GM12874 (cell line): ENCODE results near the gene CCDC82.

ENCODE experiments used
- TF ChIP-seq, protein P1 (sequence below): IDR thresholded peaks from 2 replicates; pipeline ENCODE4 v1.5.1; 2011; ENCODE audit warnings: low read depth, mild to moderate bottlenecking, control low read depth, low read length, moderate library complexity; ENCODE audit not compliant: insufficient read depth

The CCDC82 gene

DNA sequence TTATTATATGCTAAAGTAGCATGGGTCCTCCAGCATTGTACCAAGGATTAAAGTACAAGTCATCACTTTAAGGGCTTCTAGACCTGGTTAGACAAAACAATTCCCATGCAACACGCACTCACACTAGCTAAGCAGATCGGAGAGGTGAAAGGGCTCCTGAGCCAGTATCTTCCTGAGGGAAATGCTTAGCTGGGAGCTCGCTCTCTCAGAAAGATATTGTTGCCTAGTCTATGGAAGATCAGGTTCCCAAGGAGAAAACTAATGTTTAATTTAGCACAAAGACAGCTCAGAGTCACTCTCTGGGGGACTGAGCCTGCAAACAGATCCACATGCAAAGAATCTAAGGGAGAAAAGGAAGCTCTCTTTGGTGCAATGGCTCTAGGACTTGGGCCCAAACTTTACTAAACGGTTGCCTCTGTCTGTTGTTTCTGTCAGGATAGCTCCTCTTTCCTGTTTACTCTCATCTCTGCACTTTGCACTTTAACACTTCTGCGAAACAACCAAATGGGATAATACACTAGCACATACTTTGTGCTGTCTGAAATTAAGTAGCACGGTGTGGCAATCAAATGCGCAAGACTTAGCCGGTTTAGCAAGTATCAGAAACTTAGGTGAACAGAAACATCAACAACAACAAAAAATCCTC, 57.5 kb downstream of the CCDC82 start:
- TF ChIP-seq, protein P1, sequence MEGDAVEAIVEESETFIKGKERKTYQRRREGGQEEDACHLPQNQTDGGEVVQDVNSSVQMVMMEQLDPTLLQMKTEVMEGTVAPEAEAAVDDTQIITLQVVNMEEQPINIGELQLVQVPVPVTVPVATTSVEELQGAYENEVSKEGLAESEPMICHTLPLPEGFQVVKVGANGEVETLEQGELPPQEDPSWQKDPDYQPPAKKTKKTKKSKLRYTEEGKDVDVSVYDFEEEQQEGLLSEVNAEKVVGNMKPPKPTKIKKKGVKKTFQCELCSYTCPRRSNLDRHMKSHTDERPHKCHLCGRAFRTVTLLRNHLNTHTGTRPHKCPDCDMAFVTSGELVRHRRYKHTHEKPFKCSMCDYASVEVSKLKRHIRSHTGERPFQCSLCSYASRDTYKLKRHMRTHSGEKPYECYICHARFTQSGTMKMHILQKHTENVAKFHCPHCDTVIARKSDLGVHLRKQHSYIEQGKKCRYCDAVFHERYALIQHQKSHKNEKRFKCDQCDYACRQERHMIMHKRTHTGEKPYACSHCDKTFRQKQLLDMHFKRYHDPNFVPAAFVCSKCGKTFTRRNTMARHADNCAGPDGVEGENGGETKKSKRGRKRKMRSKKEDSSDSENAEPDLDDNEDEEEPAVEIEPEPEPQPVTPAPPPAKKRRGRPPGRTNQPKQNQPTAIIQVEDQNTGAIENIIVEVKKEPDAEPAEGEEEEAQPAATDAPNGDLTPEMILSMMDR = no peak

DNA sequence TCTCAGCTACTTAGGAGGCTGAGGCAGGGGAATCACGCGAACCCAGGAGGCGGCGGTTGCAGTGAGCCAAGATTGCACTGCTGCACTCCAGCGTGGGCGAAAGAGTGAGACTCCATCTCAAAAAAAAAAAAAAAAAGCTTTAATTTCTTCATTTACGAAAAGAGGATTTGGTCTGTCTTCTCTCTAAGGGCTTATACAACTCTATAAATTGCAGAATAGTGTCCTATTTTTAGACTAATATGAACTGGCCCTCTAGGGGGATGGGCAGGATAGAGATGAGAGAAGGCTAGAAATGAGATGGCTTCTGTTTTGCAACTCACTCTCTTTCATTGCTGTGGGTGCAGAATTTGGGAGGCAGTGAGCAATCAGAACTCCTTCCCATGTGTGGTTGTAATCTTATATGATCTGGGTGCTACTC, 58.0 kb downstream of the CCDC82 start:
- TF ChIP-seq, protein P1 = no peak

DNA sequence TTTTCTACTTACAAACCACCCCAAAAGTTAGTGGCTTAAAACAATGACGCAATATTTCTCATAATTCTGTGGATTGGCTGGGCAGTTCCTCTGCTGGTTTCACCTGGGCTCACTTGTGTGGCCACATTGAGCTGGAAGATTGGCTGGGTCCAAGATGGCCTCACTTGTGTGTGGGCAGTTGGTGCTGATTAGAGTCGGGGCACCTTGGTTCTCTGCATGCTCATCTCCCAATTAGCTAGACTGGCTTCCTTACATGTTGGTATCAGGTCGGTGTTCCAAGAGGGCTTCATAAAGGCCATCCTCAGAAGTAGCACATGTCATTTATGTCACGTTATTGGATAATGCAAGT, 59.2 kb downstream of the CCDC82 start:
- TF ChIP-seq, protein P1 = no peak

- TF ChIP-seq, protein P1 = no peak
These were observed 59.7 kb downstream of the CCDC82 start for GRCh38 chr11:96329855-96330510.

DNA sequence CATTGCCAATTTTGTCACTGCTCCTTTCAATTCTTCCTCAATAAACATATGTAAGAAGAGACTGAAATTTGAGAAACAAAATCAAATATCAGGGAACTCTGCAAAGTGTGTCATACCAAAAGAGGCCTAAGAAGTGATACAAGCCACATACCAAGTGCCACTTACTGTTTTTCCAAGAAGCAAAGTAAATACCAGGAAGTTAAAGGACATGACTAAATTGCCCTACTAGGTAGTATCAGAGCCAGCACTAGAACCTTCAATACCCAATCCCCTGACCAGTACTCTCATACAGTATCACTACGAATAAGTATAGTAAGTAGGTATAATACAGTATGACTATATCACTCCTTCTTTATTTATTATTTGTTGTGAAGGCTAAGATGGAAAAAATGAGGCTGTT, 60.3 kb downstream of the CCDC82 start:
- TF ChIP-seq, protein P1 = no peak

GRCh38 chr11:96328395-96329010, 61.2 kb downstream of the CCDC82 start:
- TF ChIP-seq, protein P1 = no peak

DNA sequence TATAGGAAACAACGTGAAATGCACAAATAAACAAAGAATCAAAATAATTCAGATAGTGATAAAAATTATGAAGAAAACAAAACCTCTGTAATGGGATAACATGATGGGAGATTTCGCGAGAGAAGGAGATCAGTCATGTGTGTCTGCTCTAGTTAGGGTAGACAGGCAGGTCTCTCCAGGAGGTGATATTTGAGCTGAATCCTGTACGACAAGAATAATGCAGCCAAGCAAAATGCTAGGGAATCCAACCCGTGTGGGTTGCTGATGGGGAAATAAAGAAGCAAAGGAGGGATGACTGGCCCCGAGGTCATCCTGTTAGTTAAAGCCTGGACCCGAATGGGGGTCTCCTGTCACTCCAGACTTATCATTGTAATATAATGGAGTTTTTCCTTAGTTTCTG, 62.8 kb downstream of the CCDC82 start:
- TF ChIP-seq, protein P1 = no peak
